Erythroblast (primary cell): ENCODE results near the gene ANO10.

Experiments
- GATA1 ChIP-seq: IDR thresholded peaks from 2 replicates; pipeline ENCODE4 v1.6.1; 2011; ENCODE audit warnings: low read depth, mild to moderate bottlenecking, control low read depth, low read length, moderate library complexity
- POLR2A ChIP-seq: IDR thresholded peaks from 2 replicates; pipeline ENCODE4 v1.6.1; 2011; ENCODE audit warnings: mild to moderate bottlenecking, low read length

DNA sequence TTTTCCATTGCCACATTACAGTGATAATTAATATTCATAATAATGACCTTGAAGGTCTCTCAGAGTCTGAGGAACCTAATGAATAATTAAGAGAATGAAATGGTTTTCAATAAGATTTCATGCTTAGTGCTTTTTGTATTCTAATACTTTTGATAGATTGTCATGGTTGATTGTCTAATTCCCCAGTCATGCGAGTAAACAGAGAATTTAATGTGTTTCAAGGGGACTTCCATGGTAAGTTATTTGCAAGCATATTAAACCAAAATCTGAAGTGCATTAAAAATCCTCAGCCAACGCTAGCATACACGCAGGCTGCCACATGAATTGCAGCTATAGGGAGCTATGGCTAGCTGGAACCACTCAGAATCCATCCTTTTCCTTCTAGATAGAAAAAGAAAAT is 18.9 kb upstream of the ANO10 start:
- TF ChIP-seq GATA1 (no peak), POLR2A (no peak)
